ENCODE results near the gene GOLGB1.

DNA sequence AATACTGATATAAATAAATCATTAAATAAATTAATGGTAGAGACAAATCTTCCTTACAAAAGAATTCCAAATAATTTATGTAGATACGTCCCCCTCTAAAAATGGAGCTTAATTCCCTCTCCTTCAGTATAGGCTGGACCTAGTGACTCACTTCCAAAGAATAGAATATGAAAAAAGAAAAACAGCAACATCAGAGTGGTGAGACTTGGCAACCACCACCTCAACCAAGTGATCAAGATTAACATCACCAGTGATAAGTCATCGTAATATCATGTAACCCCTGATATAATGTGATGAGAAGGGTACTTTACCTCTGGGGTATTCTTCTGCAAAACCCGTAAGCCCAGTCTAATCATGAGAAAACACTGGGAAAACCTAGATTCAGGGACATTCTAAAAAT is 13.4 kb downstream of the GOLGB1 start:
- TF ChIP-seq POLR2A (IDR thresholded peaks at IDR 0.05) (no peak), POLR2AphosphoS5 (IDR thresholded peaks at IDR 0.05) (no peak), CTCF (IDR thresholded peaks at IDR 0.05 in 8 of 11, conservative IDR thresholded peaks at IDR 0.05 in 3 of 11) (no peak)
